Nephron progenitor cell (in vitro differentiated cells): ENCODE measurements around the gene HEATR5A.

ENCODE experiments used
- DNase-seq: peaks from one replicate; pipeline ENCODE4 v3.0.0; 2021
- H3K27ac Mint-ChIP-seq: 2 replicates; pipeline ENCODE4 v1.8.0; 2021; ENCODE audit warnings: mild to moderate bottlenecking, moderate library complexity, mixed read lengths
- H3K27me3 Mint-ChIP-seq: 2 replicates; pipeline ENCODE4 v1.8.0; 2021; ENCODE audit warnings: mild to moderate bottlenecking, low read depth, mixed read lengths; ENCODE audit not compliant: poor library complexity
- H3K36me3 Mint-ChIP-seq: 2 replicates; pipeline ENCODE4 v1.8.0; 2021; ENCODE audit warnings: low read depth, mixed read lengths
- H3K4me1 Mint-ChIP-seq: 2 replicates; pipeline ENCODE4 v1.8.0; 2021; ENCODE audit warnings: mixed read lengths
- H3K4me3 Mint-ChIP-seq: 2 replicates; pipeline ENCODE4 v1.8.0; 2021; ENCODE audit warnings: mild to moderate bottlenecking, moderate library complexity, mixed read lengths
- H3K9me3 Mint-ChIP-seq: 2 replicates; pipeline ENCODE4 v1.8.0; 2021; ENCODE audit warnings: mild to moderate bottlenecking, moderate library complexity, mixed read lengths
- TF ChIP-seq, protein P1 (sequence below): fragments of 200-600 bp; sonication (generic); IDR thresholded peaks from 2 replicates; pipeline ENCODE4 v1.5.0; 2021; ENCODE audit warnings: antibody characterized with exemption

Gene HEATR5A

DNA sequence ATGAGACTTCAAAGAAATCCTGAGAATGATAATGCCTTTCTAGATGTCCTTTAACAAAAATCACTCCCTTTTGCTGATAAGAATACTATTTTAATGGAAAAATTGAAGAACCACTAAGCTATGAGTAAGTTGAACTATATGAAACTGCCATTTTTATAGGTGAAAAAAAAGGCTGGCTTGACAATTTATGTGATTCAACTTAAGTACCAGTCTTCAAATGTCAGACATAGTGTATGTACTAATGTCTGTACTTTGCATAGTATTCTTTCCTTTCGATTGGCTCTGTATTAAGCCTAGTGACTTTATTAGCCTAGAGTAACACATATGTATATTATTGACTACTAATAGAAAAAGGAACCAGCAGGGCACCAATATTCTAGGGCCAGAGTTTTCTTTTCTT, 11.9 kb downstream of the HEATR5A start:
- no peaks in the 10 kb centered on the region for H3K9me3 Mint-ChIP-seq
- no peak for DNase-seq
- H3K27me3 Mint-ChIP-seq = peaks cover 3% of the 10 kb centered on the region
- H3K27ac Mint-ChIP-seq = no peak overlapping the region
- TF ChIP-seq, protein P1, sequence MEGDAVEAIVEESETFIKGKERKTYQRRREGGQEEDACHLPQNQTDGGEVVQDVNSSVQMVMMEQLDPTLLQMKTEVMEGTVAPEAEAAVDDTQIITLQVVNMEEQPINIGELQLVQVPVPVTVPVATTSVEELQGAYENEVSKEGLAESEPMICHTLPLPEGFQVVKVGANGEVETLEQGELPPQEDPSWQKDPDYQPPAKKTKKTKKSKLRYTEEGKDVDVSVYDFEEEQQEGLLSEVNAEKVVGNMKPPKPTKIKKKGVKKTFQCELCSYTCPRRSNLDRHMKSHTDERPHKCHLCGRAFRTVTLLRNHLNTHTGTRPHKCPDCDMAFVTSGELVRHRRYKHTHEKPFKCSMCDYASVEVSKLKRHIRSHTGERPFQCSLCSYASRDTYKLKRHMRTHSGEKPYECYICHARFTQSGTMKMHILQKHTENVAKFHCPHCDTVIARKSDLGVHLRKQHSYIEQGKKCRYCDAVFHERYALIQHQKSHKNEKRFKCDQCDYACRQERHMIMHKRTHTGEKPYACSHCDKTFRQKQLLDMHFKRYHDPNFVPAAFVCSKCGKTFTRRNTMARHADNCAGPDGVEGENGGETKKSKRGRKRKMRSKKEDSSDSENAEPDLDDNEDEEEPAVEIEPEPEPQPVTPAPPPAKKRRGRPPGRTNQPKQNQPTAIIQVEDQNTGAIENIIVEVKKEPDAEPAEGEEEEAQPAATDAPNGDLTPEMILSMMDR = no peak
- H3K4me3 Mint-ChIP-seq = no peak overlapping the region
- no peaks in the 10 kb centered on the region for H3K4me1 Mint-ChIP-seq
- peaks cover 4% of the 10 kb centered on the region for H3K36me3 Mint-ChIP-seq

GRCh38 chr14:31405599-31406232, 14.6 kb downstream of the HEATR5A start:
- no peak overlapping the region for H3K4me3 Mint-ChIP-seq
- H3K36me3 Mint-ChIP-seq = peaks cover 10% of the 10 kb centered on the region
- no peaks in the 10 kb centered on the region for H3K9me3 Mint-ChIP-seq
- peaks cover 3% of the 10 kb centered on the region for H3K27me3 Mint-ChIP-seq
- no peak overlapping the region for H3K27ac Mint-ChIP-seq
- TF ChIP-seq, protein P1 = no peak
- peaks cover 5% of the 10 kb centered on the region for H3K4me1 Mint-ChIP-seq
- DNase-seq = no peak

- no peak for DNase-seq
- H3K27me3 Mint-ChIP-seq = peaks cover 3% of the 10 kb centered on the region
- H3K4me1 Mint-ChIP-seq = peaks cover 5% of the 10 kb centered on the region
- peaks cover 12% of the 10 kb centered on the region for H3K36me3 Mint-ChIP-seq
- H3K27ac Mint-ChIP-seq = no peak overlapping the region
- no peak overlapping the region for H3K4me3 Mint-ChIP-seq
- H3K9me3 Mint-ChIP-seq = no peaks in the 10 kb centered on the region
- TF ChIP-seq, protein P1 = no peak
Observed at GRCh38 chr14:31405106-31405505, 15.2 kb downstream of the HEATR5A start.

- Mint-ChIP-seq H3K4me1 (peaks cover 5% of the 10 kb centered on the region), H3K9me3 (no peaks in the 10 kb centered on the region), H3K4me3 (no peak overlapping the region), H3K36me3 (peaks cover 10% of the 10 kb centered on the region), H3K27ac (no peak overlapping the region), H3K27me3 (peaks cover 3% of the 10 kb centered on the region)
- no peak for DNase-seq
- TF ChIP-seq, protein P1 = no peak
Observed at GRCh38 chr14:31403707-31404106, 16.6 kb downstream of the HEATR5A start.

- TF ChIP-seq, protein P1 = no peak
- Mint-ChIP-seq H3K36me3 (peaks cover 17% of the 10 kb centered on the region), H3K27ac (no peak overlapping the region), H3K4me1 (peaks cover 5% of the 10 kb centered on the region), H3K27me3 (peaks cover 3% of the 10 kb centered on the region), H3K4me3 (no peak overlapping the region), H3K9me3 (no peaks in the 10 kb centered on the region)
- no peak for DNase-seq
Observed at GRCh38 chr14:31402764-31403439, 17.4 kb downstream of the HEATR5A start.
